OCI-LY7 (cell line): ENCODE data around the gene BIRC5.

Experiments
- EZH2phosphoT487 ChIP-seq: fragments of 200-600 bp; sonication (generic); IDR thresholded peaks from 2 replicates; pipeline ENCODE4 v1.6.1; 2018; ENCODE audit warnings: low read depth, borderline replicate concordance, mild to moderate bottlenecking, mixed run types, antibody characterized with exemption, low read length, moderate library complexity, mixed read lengths
- TF ChIP-seq, protein P1 (sequence below): fragments of 200-600 bp; sonication (generic); conservative IDR thresholded peaks from 2 replicates; pipeline ENCODE4 v1.5.1; 2014; ENCODE audit warnings: mild to moderate bottlenecking, antibody characterized with exemption, low read length, moderate library complexity, mixed read lengths

DNA sequence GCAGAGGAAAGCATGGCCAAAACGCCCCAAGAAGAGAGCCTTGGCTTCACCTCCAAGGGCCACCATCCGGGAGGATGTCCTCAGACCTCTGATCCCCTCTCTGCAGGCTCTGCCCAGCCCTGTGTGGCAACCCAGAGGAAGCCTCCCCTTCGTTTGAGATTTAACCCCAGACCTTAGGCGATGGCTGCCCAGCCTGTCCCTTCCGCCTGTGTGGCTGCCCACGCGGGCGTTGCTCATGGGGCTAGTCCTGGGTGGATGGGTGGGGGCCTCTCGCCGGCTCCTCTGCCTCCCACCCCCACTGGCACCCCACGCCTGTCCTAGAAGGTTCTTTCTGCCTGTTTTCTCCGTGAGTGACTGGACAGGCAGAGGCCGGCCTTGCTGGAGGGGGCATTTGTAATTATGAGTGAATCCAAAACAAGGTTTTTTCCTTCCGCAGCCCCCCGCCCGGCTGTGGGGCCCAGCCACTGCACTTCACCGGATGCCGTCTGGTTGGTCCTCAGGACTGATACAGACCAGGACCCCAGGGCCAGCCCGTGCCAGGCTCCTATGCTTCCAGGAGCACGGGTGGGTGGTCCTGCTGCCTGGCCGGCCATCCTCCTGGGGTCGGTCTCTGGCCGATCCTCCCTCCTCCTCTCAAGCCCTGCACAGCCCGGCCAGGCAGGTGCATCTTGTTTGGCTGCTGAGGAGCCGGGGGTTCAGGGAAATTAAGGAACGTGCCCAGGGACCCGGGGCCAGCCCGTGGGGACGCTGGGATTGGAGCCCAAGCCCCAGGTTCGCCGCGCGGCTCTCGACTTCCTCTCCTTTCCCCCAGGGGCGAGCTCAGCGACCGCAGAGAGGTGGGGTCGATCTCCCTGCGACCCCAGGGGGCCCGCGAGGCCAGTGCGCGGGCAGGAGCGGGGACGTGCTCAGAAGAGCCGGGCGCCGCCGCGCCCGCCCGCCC lies 17.2 kb downstream of the BIRC5 start, which contains the start of gene TMEM235:
- TF ChIP-seq, protein P1, sequence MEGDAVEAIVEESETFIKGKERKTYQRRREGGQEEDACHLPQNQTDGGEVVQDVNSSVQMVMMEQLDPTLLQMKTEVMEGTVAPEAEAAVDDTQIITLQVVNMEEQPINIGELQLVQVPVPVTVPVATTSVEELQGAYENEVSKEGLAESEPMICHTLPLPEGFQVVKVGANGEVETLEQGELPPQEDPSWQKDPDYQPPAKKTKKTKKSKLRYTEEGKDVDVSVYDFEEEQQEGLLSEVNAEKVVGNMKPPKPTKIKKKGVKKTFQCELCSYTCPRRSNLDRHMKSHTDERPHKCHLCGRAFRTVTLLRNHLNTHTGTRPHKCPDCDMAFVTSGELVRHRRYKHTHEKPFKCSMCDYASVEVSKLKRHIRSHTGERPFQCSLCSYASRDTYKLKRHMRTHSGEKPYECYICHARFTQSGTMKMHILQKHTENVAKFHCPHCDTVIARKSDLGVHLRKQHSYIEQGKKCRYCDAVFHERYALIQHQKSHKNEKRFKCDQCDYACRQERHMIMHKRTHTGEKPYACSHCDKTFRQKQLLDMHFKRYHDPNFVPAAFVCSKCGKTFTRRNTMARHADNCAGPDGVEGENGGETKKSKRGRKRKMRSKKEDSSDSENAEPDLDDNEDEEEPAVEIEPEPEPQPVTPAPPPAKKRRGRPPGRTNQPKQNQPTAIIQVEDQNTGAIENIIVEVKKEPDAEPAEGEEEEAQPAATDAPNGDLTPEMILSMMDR = no peak
- TF ChIP-seq EZH2phosphoT487 = no peak
